Measurements from ENCODE around the gene NAPSA. TPM values are rescaled to one million over a fixed set of nuclear protein-coding genes. Genes with fewer than 3 reads are reported as not detected.
"Not testable (repeated sequence)": the region's sequence is repeated elsewhere in the genome, so short reads cannot be mapped to it uniquely, and the experiment has no call there.

The NAPSA gene
- total RNA-seq, 2 donors from 2014 or later, result 1.9 to 6.1 TPM

GRCh38 chr19:50331221-50331993 lies 34.0 kb downstream of the NAPSA start:
- intact Hi-C loops (cut with DNase I), result no loop called here
- H3K27me3 ChIP-seq, result peaks cover 24% of the 10 kb centered on the region
- H3K36me3 ChIP-seq, result no peaks in the 10 kb centered on the region
- no peak for TF ChIP-seq CTCF (IDR thresholded peaks at IDR 0.05)
- H3K9me3 ChIP-seq, result no peaks in the 10 kb centered on the region
- DNase-seq, result no peak
- H3K27ac ChIP-seq, result no peak overlapping the region
- H3K4me3 ChIP-seq, result peak overlapping the region; percentile 9
- peaks cover 15% of the 10 kb centered on the region for H3K4me1 ChIP-seq
- H3K9ac ChIP-seq (ENCODE audit: low read depth in 2 of 2, low read length in 2 of 2), result no peak overlapping the region

GRCh38 chr19:50330365-50331078 lies 34.9 kb downstream of the NAPSA start:
- H3K9ac ChIP-seq (ENCODE audit: low read depth in 2 of 2, low read length in 2 of 2), result no peak overlapping the region
- H3K27ac ChIP-seq, result no peak overlapping the region
- peaks cover 32% of the 10 kb centered on the region for H3K27me3 ChIP-seq
- no peaks in the 10 kb centered on the region for H3K9me3 ChIP-seq
- no peaks in the 10 kb centered on the region for H3K36me3 ChIP-seq
- DNase-seq, result peak; percentile 76
- intact Hi-C loops (cut with DNase I), result no loop called here
- peak overlapping the region; percentile 9 for H3K4me3 ChIP-seq
- no peak for TF ChIP-seq CTCF (IDR thresholded peaks at IDR 0.05)
- peaks cover 15% of the 10 kb centered on the region for H3K4me1 ChIP-seq

GRCh38 chr19:50329926-50330294 lies 35.5 kb downstream of the NAPSA start:
- H3K9me3 ChIP-seq, H3K4me3 ChIP-seq: not testable (repeated sequence)
- peaks cover 15% of the 10 kb centered on the region for H3K4me1 ChIP-seq

DNA sequence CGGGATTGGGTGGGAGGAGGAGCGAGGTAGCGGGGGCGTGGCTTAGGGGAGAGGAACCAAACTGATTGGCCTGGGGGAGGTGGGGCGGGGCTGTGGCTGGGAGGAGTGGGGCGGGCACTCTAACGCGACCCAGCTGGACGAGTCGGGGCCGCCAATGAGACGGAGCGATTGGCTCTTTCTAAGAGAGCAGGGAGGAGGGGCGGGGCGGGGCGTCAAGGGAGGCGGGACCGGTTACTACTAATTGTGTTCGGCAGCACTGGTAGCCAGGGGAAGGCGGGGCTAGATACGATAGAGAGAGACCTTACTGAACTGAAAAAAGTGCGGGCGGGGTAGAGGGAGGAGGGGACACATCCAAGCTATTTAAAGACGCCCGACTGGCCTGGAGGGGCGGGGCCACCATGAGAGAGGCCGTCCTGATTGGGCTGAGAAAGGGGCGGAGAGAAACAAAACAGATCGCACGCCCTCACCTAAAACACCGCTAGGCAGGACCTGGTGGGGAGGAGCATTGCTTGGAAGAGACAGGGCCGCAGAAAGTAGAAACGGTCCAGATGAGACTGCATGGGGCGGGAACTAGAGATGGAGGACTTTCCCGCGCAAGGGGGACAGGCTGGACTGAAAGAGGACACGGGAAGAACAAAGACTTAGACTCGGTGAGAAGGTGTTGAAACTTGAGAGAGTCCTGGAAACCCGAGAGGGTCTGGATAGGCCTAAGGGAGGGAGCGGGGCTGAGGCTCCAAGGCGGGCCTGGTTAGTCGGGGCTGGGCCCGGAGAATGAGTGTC lies 36.1 kb downstream of the NAPSA start, which contains the start of gene KCNC3:
KCNC3 (minus strand) TSS at position 232 of the 780 bp plus-strand sequence. CDS start 295 bp downstream, outside the sequence.
- no peaks in the 10 kb centered on the region for H3K9me3 ChIP-seq
- intact Hi-C loops (cut with DNase I), result no loop called here
- no peaks in the 10 kb centered on the region for H3K36me3 ChIP-seq
- H3K9ac ChIP-seq (ENCODE audit: low read depth in 2 of 2, low read length in 2 of 2), result peak within 1 kb of the TSS in 1 of 2 donors; percentile 35
- H3K4me1 ChIP-seq, result peaks cover 15% of the 10 kb centered on the region
- TF ChIP-seq CTCF (IDR thresholded peaks at IDR 0.05), result no peak
- no peak within 1 kb of the TSS for H3K27ac ChIP-seq
- peaks cover 32% of the 10 kb centered on the region for H3K27me3 ChIP-seq
- H3K4me3 ChIP-seq, result peak within 1 kb of the TSS; percentile 31
- peak; percentile 99 for DNase-seq

More at GRCh38 chr19:50329926-50330294, 35.5 kb downstream of the NAPSA start:
- DNase-seq; H3K27ac ChIP-seq; intact Hi-C loops (cut with DNase I); H3K9ac ChIP-seq (ENCODE audit: low read depth in 2 of 2, low read length in 2 of 2); H3K36me3 ChIP-seq: not testable (repeated sequence)
- H3K27me3 ChIP-seq, result peaks cover 32% of the 10 kb centered on the region

- no peaks in the 10 kb centered on the region for H3K9me3 ChIP-seq
- intact Hi-C loops (cut with DNase I), result no loop called here
- no peak overlapping the region for H3K4me3 ChIP-seq
- no peaks in the 10 kb centered on the region for H3K36me3 ChIP-seq
- H3K27me3 ChIP-seq, result peaks cover 32% of the 10 kb centered on the region
- DNase-seq, result no peak
- no peak for TF ChIP-seq CTCF (IDR thresholded peaks at IDR 0.05)
- no peak overlapping the region for H3K9ac ChIP-seq (ENCODE audit: low read depth in 2 of 2, low read length in 2 of 2)
- H3K4me1 ChIP-seq, result peaks cover 12% of the 10 kb centered on the region
- no peak overlapping the region for H3K27ac ChIP-seq
Observed at GRCh38 chr19:50328873-50329145, 36.6 kb downstream of the NAPSA start.
